A673 (cell line): Measurements from ENCODE around the gene SLC31A1. TPM values are rescaled to one million over a fixed set of nuclear protein-coding genes. Genes with fewer than 3 reads are reported as not detected.
A peak's percentile ranks its signal among the peaks of the same experiment; 100 is the strongest.

Experiments used
- BruUV-seq: library from RNA; stranded (reverse); fragments of 400-500 nt; replicated peaks from 2 replicates; lab custom pipeline; 2021; lab: Mats Ljungman, UMichigan
- CTCF ChIA-PET: fragments of 300-600 bp; sonication (Branson Sonifier 250); formaldehyde crosslinking; loops from one replicate; lab custom pipeline; 2022; ENCODE audit warnings: antibody characterized with exemption; lab: Charles Lee
- POLR2A ChIA-PET: fragments of 300-600 bp; sonication (Branson Sonifier 250); formaldehyde crosslinking; loops from one replicate; lab custom pipeline; 2022; ENCODE audit warnings: antibody characterized with exemption; ENCODE audit not compliant: low non-redundant PET; lab: Charles Lee
- DNase-seq: peaks from one replicate; pipeline ENCODE4 v3.0.0-alpha.2; 2015; ENCODE audit warnings: low spot score
- H3K27ac ChIP-seq: fragments of 200-600 bp; sonication (generic); 2 replicates; pipeline ENCODE4 v1.5.1; 2016; ENCODE audit warnings: mixed run types, low read depth, mild to moderate bottlenecking, mixed read lengths, antibody characterized with exemption, low read length; ENCODE audit not compliant: poor library complexity, severe bottlenecking
- H3K27me3 ChIP-seq: fragments of 200-600 bp; sonication (generic); replicated peaks from 2 replicates; pipeline ENCODE4 v1.6.1; 2017; ENCODE audit warnings: mixed run types, low read depth, mild to moderate bottlenecking, mixed read lengths, antibody characterized with exemption, low read length; ENCODE audit not compliant: insufficient read depth, poor library complexity
- H3K36me3 ChIP-seq: fragments of 200-600 bp; sonication (generic); 2 replicates; pipeline ENCODE4 v1.6.1; 2016; ENCODE audit warnings: mixed run types, mild to moderate bottlenecking, mixed read lengths, antibody characterized with exemption, low read length; ENCODE audit not compliant: insufficient read depth, poor library complexity, severe bottlenecking
- H3K4me1 ChIP-seq: fragments of 200-600 bp; sonication (generic); 2 replicates; pipeline ENCODE4 v1.6.1; 2017; ENCODE audit warnings: mixed run types, mild to moderate bottlenecking, mixed read lengths, antibody characterized with exemption, low read length; ENCODE audit not compliant: insufficient read depth, poor library complexity, severe bottlenecking
- H3K4me3 ChIP-seq: fragments of 200-600 bp; sonication (generic); 2 replicates; pipeline ENCODE4 v1.5.1; 2016; ENCODE audit warnings: low read depth, mixed run types, mild to moderate bottlenecking, mixed read lengths, low read length; ENCODE audit not compliant: poor library complexity, severe bottlenecking
- H3K9me3 ChIP-seq: fragments of 200-600 bp; sonication (generic); 2 replicates; pipeline ENCODE4 v1.6.1; 2016; ENCODE audit warnings: mixed run types, low read depth, mild to moderate bottlenecking, mixed read lengths, antibody characterized with exemption, low read length; ENCODE audit not compliant: poor library complexity, severe bottlenecking
- CTCF ChIP-seq: fragments of 300-800, 200-600 bp; sonication (generic); conservative IDR thresholded peaks from 2 replicates; pipeline ENCODE4 v1.5.1; 2017; ENCODE audit warnings: low read depth, mild to moderate bottlenecking, antibody characterized with exemption, low read length, moderate library complexity, mixed read lengths
- EZH2 ChIP-seq: fragments of 200-600 bp; sonication (generic); IDR thresholded peaks from 2 replicates; pipeline ENCODE4 v1.6.1; 2017; ENCODE audit warnings: borderline replicate concordance, low read depth, mild to moderate bottlenecking, mixed read lengths, antibody characterized with exemption, low read length; ENCODE audit not compliant: poor library complexity, severe bottlenecking
- intact Hi-C: fragments of 100-400 bp; cut with micrococcal nuclease; formaldehyde crosslinking; loops from one replicate; pipeline ENCODE4 v1.10.0; 2022; ENCODE audit not compliant: unreplicated experiment
- total RNA-seq: library from RNA; stranded (reverse); gene quantifications from 2 replicates; pipeline ENCODE4 v1.2.3, GENCODE V29; 2021

The SLC31A1 gene
- total RNA-seq, 1 experiment from 2014 or later: 32.7 TPM

- ChIA-PET CTCF (no interaction called here), POLR2A (no interaction called here)
- intact Hi-C loops: loop anchor here (10.0 kb wide), 1 partner anchor 98 kb away; the partner anchor contains the start of gene ALAD
- no peaks in the 10 kb centered on the region for H3K4me1 ChIP-seq
- H3K4me3 ChIP-seq: no peak overlapping the region
- H3K9me3 ChIP-seq: no peaks in the 10 kb centered on the region
- H3K36me3 ChIP-seq: no peaks in the 10 kb centered on the region
- H3K27ac ChIP-seq: no peak overlapping the region
- no peak for DNase-seq
- BruUV-seq: no TSS peak
- TF ChIP-seq CTCF: no peak
- no peak for TF ChIP-seq EZH2
- no peaks in the 10 kb centered on the region for H3K27me3 ChIP-seq
Measured at GRCh38 chr9:113306566-113306965, 85.2 kb downstream of the SLC31A1 start.

DNA sequence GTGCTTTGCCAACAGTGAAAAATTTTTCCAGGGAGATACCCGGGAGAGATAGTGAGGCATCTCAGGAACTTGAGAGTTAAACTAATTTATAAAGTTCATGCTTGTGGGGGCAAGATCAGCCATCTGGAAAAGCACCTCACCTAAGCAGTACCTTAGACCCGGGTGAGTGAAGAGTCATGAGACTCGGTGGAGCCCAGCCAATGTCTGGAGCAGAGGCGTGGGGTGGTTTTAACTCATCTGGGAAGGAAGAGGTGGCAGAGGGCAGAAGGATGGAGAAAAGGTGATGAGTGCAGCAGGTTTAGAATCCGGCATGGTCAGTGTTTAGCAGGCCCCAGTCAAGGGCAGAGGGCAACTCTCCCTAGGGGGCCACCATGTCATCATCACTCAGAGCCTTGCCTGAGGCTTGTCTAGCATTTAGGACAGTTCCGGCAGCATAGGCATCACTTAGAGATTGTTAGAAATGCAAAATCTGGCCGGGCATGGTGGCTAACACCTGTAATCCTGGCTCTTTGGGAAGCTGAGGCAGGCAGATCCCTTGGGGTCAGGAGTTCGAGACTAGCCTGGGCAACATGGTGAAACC, 86.1 kb downstream of the SLC31A1 start:
- ChIA-PET POLR2A (no interaction called here), CTCF (no interaction called here)
- Histone ChIP-seq H3K27ac (no peak overlapping the region), H3K4me1 (no peaks in the 10 kb centered on the region), H3K36me3 (no peaks in the 10 kb centered on the region), H3K27me3 (no peaks in the 10 kb centered on the region), H3K9me3 (no peaks in the 10 kb centered on the region), H3K4me3 (no peak overlapping the region)
- no peak for DNase-seq
- TF ChIP-seq CTCF (no peak), EZH2 (no peak)
- intact Hi-C loops: loop anchor here (10.0 kb wide), 1 partner anchor 97 kb away; the partner anchor contains the start of gene ALAD
- BruUV-seq: no TSS peak

DNA sequence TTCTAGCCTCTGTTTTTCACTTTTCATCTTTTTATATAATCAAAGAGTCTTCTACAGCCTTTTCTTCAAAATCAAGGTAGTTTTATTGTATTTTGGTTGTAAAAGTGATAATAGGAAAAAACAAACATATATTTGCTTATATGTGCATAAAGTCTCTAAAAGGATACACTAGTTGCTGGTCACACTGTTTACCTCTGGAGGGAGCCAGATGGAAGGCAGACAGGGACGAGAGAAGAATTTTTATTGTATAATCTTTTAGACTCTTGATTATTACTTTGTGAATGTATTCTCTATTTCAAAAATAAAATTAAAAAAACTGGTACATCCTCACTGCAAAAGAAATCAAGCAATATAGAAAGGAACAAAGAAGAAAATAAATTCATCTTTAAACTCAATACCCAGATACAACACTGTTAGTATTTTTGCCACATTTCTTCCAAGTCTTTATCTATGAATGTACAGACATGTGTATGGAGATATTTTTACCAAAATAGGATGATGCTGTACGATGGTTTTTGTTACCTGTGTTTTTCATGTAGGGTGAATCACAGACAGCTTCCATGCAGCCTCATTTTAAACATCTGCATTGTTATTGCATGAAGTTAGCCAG, 88.0 kb downstream of the SLC31A1 start:
- BruUV-seq: no TSS peak
- H3K27ac ChIP-seq: no peak overlapping the region
- POLR2A ChIA-PET: no interaction called here
- no peaks in the 10 kb centered on the region for H3K36me3 ChIP-seq
- CTCF ChIA-PET: interaction anchor here (0.6 kb wide), 1 partner anchor 657 kb away, joined by 6 read pairs; no protein-coding TSS in a partner anchor
- TF ChIP-seq CTCF (peak; percentile 78), EZH2 (no peak)
- H3K4me3 ChIP-seq: no peak overlapping the region
- H3K9me3 ChIP-seq: no peaks in the 10 kb centered on the region
- intact Hi-C loops: loop anchor here (10.0 kb wide), 1 partner anchor 95 kb away; the partner anchor contains the start of gene ALAD
- H3K4me1 ChIP-seq: no peaks in the 10 kb centered on the region
- peak; percentile 58 for DNase-seq
- no peaks in the 10 kb centered on the region for H3K27me3 ChIP-seq
